ENCODE measurements around the gene LAMTOR3. TPM values are rescaled to one million over a fixed set of nuclear protein-coding genes. Genes with fewer than 3 reads are reported as not detected.

Gene LAMTOR3
- total and polyA plus RNA-seq, 2 experiments from 2014 or later, result 40.8 to 64.5 TPM

GRCh38 chr4:99832758-99833157 lies 61.5 kb downstream of the LAMTOR3 start:
- Histone ChIP-seq H3F3A (replicated peaks; ENCODE audit: low read depth) (no peaks in the 10 kb centered on the region), H4K20me1 (replicated peaks; ENCODE audit: insufficient read depth) (no peaks in the 10 kb centered on the region), H3K36me3 (ENCODE audit: insufficient read depth) (no peaks in the 10 kb centered on the region), H3K4me1 (ENCODE audit: insufficient read depth) (no peaks in the 10 kb centered on the region), H3K9me2 (ENCODE audit: insufficient read depth) (no peaks in the 10 kb centered on the region), H3K27ac (ENCODE audit: low read depth) (no peak overlapping the region), H3K79me2 (replicated peaks; ENCODE audit: insufficient read depth) (no peaks in the 10 kb centered on the region), H3K4me3 (no peak overlapping the region), H3K27me3 (ENCODE audit: insufficient read depth) (no peaks in the 10 kb centered on the region), H3K4me2 (no peak overlapping the region), H2AFZ (no peak overlapping the region)
- Mint-ChIP-seq H3K27me3 (ENCODE audit: insufficient read depth, low read depth, poor library complexity) (peaks cover 8% of the 10 kb centered on the region), H3K4me1 (no peaks in the 10 kb centered on the region), H3K36me3 (ENCODE audit: low read depth) (no peaks in the 10 kb centered on the region), H3K9me3 (no peaks in the 10 kb centered on the region), H3K4me3 (no peak overlapping the region), H3K27ac (no peak overlapping the region)
- no peak for TF ChIP-seq ZNF331 (CRISPR knock-in tag; IDR thresholded peaks at IDR 0.05; ENCODE audit: low read depth)
- TF ChIP-seq ZNF114 (CRISPR knock-in tag; IDR thresholded peaks at IDR 0.05), result no peak
- no peak for TF ChIP-seq CTCF (conservative IDR thresholded peaks at IDR 0.05; ENCODE audit: low read depth in 2 of 2)
- no peak for TF ChIP-seq POLR2AphosphoS5 (IDR thresholded peaks at IDR 0.05; ENCODE audit: low read depth)
- TF ChIP-seq CREB1 (CRISPR knock-in tag; IDR thresholded peaks at IDR 0.05; ENCODE audit: low read depth), result no peak
- no peak for TF ChIP-seq ZNF462 (CRISPR knock-in tag; IDR thresholded peaks at IDR 0.05)
- no peak for TF ChIP-seq JUNB (IDR thresholded peaks at IDR 0.05; ENCODE audit: unreplicated experiment)
- no peak for TF ChIP-seq ETS1 (IDR thresholded peaks at IDR 0.05)
- no peak for TF ChIP-seq NANOG (IDR thresholded peaks at IDR 0.05; ENCODE audit: borderline replicate concordance)
- TF ChIP-seq EZH2 (IDR thresholded peaks at IDR 0.05; ENCODE audit: low read depth, unreplicated experiment), result no peak
- no peak for TF ChIP-seq REST (IDR thresholded peaks at IDR 0.05; ENCODE audit: unreplicated experiment)
- no peak for TF ChIP-seq EZH2phosphoT487 (IDR thresholded peaks at IDR 0.05; ENCODE audit: unreplicated experiment)
- no peak for TF ChIP-seq STAT1 (IDR thresholded peaks at IDR 0.05; ENCODE audit: unreplicated experiment)
- DNase-seq (ENCODE audit: low spot score), result no peak
- ATAC-seq, result no peak

Data from GM23338 (cell line).